PC-3 (cell line): ENCODE data around the gene SLC18A2. TPM values are rescaled to one million over a fixed set of nuclear protein-coding genes. Genes with fewer than 3 reads are reported as not detected.

ENCODE experiments used
- ATAC-seq: fragments of 200-7000 bp; cut with Tn5 transposase; 2 replicates; pipeline ENCODE4 v1.9.1; 2020; ENCODE audit warnings: mild to moderate bottlenecking, moderate library complexity
- Bru-seq: library from RNA; stranded (reverse); fragments of 400-500 nt; gene quantifications from one replicate; lab custom pipeline; 2021; lab: Mats Ljungman, UMichigan
- BruChase-seq, 2 experiments: library from RNA; stranded (reverse); fragments of 400-500 nt; gene quantifications; one replicate each; lab custom pipeline; 2021; lab: Mats Ljungman, UMichigan
- BruUV-seq: library from RNA; stranded (reverse); fragments of 400-500 nt; replicated peaks from 2 replicates; lab custom pipeline; 2021; lab: Mats Ljungman, UMichigan
- CTCF ChIA-PET: fragments of 300-600 bp; sonication (Branson Sonifier 250); formaldehyde crosslinking; loops from one replicate; lab custom pipeline; 2022; ENCODE audit warnings: antibody characterized with exemption; lab: Charles Lee
- POLR2A ChIA-PET: fragments of 300-600 bp; sonication (Branson Sonifier 250); formaldehyde crosslinking; loops from one replicate; lab custom pipeline; 2022; ENCODE audit warnings: antibody characterized with exemption; ENCODE audit not compliant: unreplicated experiment; lab: Charles Lee
- DNase-seq: peaks from one replicate; pipeline ENCODE4 v3.0.0-alpha.2; 2015
- H2AFZ ChIP-seq: fragments of 300-600 bp; sonication (generic); 2 replicates; pipeline ENCODE4 v1.6.0; 2016; ENCODE audit warnings: antibody characterized with exemption, low read length
- H3F3A ChIP-seq: fragments of 300-600 bp; sonication (generic); one replicate; pipeline ENCODE4 v1.6.0; 2017; ENCODE audit warnings: antibody characterized with exemption, low read length, control low read depth, mild to moderate bottlenecking; ENCODE audit not compliant: unreplicated experiment
- H3K27ac ChIP-seq: fragments of 300-600 bp; sonication (generic); 2 replicates; pipeline ENCODE4 v1.5.1; 2016; ENCODE audit warnings: mild to moderate bottlenecking, low read length
- H3K27me3 ChIP-seq: fragments of 300-600 bp; sonication (generic); 2 replicates; pipeline ENCODE4 v1.6.1; 2016; ENCODE audit warnings: low read length, mixed read lengths
- H3K36me3 ChIP-seq: fragments of 300-600 bp; sonication (generic); 2 replicates; pipeline ENCODE4 v1.6.1; 2016; ENCODE audit warnings: low read depth, mixed run types, low read length, mixed read lengths
- H3K4me1 ChIP-seq: fragments of 300-600 bp; sonication (generic); 2 replicates; pipeline ENCODE4 v1.5.1; 2016; ENCODE audit warnings: low read length; ENCODE audit not compliant: insufficient read depth
- H3K4me2 ChIP-seq: fragments of 300-600 bp; sonication (generic); 2 replicates; pipeline ENCODE4 v1.6.0; 2016; ENCODE audit warnings: low read length
- H3K4me3 ChIP-seq: fragments of 300-600 bp; sonication (generic); 2 replicates; pipeline ENCODE4 v1.5.1; 2016; ENCODE audit warnings: mild to moderate bottlenecking, low read length, mixed read lengths
- H3K79me2 ChIP-seq: fragments of 300-600 bp; sonication (generic); 2 replicates; pipeline ENCODE4 v1.6.1; 2017; ENCODE audit warnings: low read length, mixed read lengths
- H3K9ac ChIP-seq: fragments of 300-600 bp; sonication (generic); 2 replicates; pipeline ENCODE4 v1.6.0; 2016; ENCODE audit warnings: mild to moderate bottlenecking, low read length
- H3K9me2 ChIP-seq: fragments of 300-600 bp; sonication (generic); replicated peaks from 2 replicates; pipeline ENCODE4 v1.6.1; 2016; ENCODE audit warnings: mixed run types, low read length, mixed read lengths
- H3K9me3 ChIP-seq: fragments of 300-600 bp; sonication (generic); 2 replicates; pipeline ENCODE4 v1.6.1; 2016; ENCODE audit warnings: low read length, mixed read lengths
- H4K20me1 ChIP-seq: fragments of 300-600 bp; sonication (generic); 2 replicates; pipeline ENCODE4 v1.6.1; 2016; ENCODE audit warnings: low read length, mixed read lengths
- CTCF ChIP-seq: fragments of 300-600 bp; sonication (generic); conservative IDR thresholded peaks from 2 replicates; pipeline ENCODE4 v1.5.1; 2017; ENCODE audit warnings: antibody characterized with exemption, low read depth, mild to moderate bottlenecking, low read length
- EZH2 ChIP-seq: fragments of 300-600 bp; sonication (generic); IDR thresholded peaks from one replicate; pipeline ENCODE4 v1.6.1; 2017; ENCODE audit warnings: antibody characterized with exemption, mild to moderate bottlenecking, low read length; ENCODE audit not compliant: unreplicated experiment
- EZH2phosphoT487 ChIP-seq: fragments of 300-600 bp; sonication (generic); IDR thresholded peaks from 2 replicates; pipeline ENCODE4 v1.6.1; 2018; ENCODE audit warnings: mild to moderate bottlenecking, antibody characterized with exemption, low read length, borderline replicate concordance
- intact Hi-C: fragments of 100-400 bp; cut with micrococcal nuclease; formaldehyde crosslinking; loops from 2 replicates; pipeline ENCODE4 v1.9.0; 2023
- long read RNA-seq: library from polyadenylated mRNA; unstranded; transcript quantifications from one replicate; pipeline ENCODE4 v2.0.0, GENCODE V29; 2021; ENCODE audit not compliant: unreplicated experiment
- total RNA-seq: library from RNA; depleted of rRNA; stranded (reverse); fragments of >200 nt; gene quantifications from 2 replicates; pipeline ENCODE4 v1.2.3, GENCODE V29; 2014; rRNA removed

SLC18A2 gene
- total RNA-seq (not detected in 2 replicates), Bru-seq, nascent RNA (percentile 2 among the genes with signal in this experiment), BruChase-seq, experiment 1, labeled RNA remaining after a 6-hour chase (not detected), BruChase-seq, experiment 2, labeled RNA remaining after a 2-hour chase (not detected)
- long read RNA-seq, partial matches to known transcripts: 0 of 181 reads
- long read RNA-seq, other reads (novel, unspliced or antisense): 181 of 181 reads

- peak within 1 kb of the TSS; percentile 73 for H3K4me2 ChIP-seq
- POLR2A ChIA-PET: no interaction called here
- no peak for ATAC-seq
These were observed at the start of gene SLC18A2 for GRCh38 chr10:117240621-117241529. Gene SLC18A2 (plus strand): TSS chr10:117241114. CDS start chr10:117241694, 580 bp downstream.

GRCh38 chr10:117197189-117197588 is 43.7 kb upstream of the SLC18A2 start, which contains the start of gene KCNK18:
Gene KCNK18 (plus strand): TSS chr10:117197489. CDS start chr10:117197489, 0 bp downstream.
- Histone ChIP-seq H3K27me3 (0 out of 2 replicates have a peak, but pooled peaks cover 12% of the 10 kb centered on the region), H3K36me3 (no peaks in the 10 kb centered on the region), H3K4me1 (no peaks in the 10 kb centered on the region), H3K9ac (no peak within 1 kb of the TSS), H4K20me1 (no peaks in the 10 kb centered on the region), H3K79me2 (no peaks in the 10 kb centered on the region), H3K4me3 (no peak within 1 kb of the TSS), H3K9me3 (no peaks in the 10 kb centered on the region), H3K27ac (no peak within 1 kb of the TSS), H3F3A (no peaks in the 10 kb centered on the region), H3K9me2 (no peaks in the 10 kb centered on the region), H3K4me2 (no peak within 1 kb of the TSS), H2AFZ (no peak within 1 kb of the TSS)
- no peak for TF ChIP-seq EZH2
- no peak for TF ChIP-seq EZH2phosphoT487
- no peak for TF ChIP-seq CTCF
- POLR2A ChIA-PET: no interaction called here
- no peak for ATAC-seq
- CTCF ChIA-PET: no interaction called here
- DNase-seq: no peak
- intact Hi-C loops: no loop called here
- no TSS peak for BruUV-seq

More at GRCh38 chr10:117240621-117241529, at the start of gene SLC18A2:
- BruUV-seq: no TSS peak
- CTCF ChIA-PET: interaction anchor here (0.7 to 1.0 kb wide), 2 partner anchors 79 to 91 kb away, joined by 3 read pairs; no protein-coding TSS in a partner anchor
- intact Hi-C loops: no loop called here
- DNase-seq: no peak
- no peak for TF ChIP-seq EZH2phosphoT487
- TF ChIP-seq EZH2: no peak
- TF ChIP-seq CTCF: no peak
- H2AFZ ChIP-seq: peak within 1 kb of the TSS; percentile 48; the same call in 1 of the 2 replicates
- peak within 1 kb of the TSS; percentile 55 for H3K4me3 ChIP-seq
- no peaks in the 10 kb centered on the region for H3F3A ChIP-seq
- no peaks in the 10 kb centered on the region for H3K9me2 ChIP-seq
- no peaks in the 10 kb centered on the region for H3K9me3 ChIP-seq
- H3K27ac ChIP-seq: no peak within 1 kb of the TSS
- H4K20me1 ChIP-seq: no peaks in the 10 kb centered on the region
- H3K9ac ChIP-seq: no peak within 1 kb of the TSS
- H3K4me1 ChIP-seq: no peaks in the 10 kb centered on the region
- H3K36me3 ChIP-seq: no peaks in the 10 kb centered on the region
- peaks cover 5% of the 10 kb centered on the region; the same call in 1 of the 2 replicates for H3K27me3 ChIP-seq
- no peaks in the 10 kb centered on the region for H3K79me2 ChIP-seq
